GM21360 (cell line): ENCODE data around the gene STN1.

Experiments
- ATAC-seq: cut with Tn5 transposase; IDR thresholded peaks from one replicate; pipeline ENCODE4 v1.9.1; 2021; ENCODE audit warnings: mild to moderate bottlenecking, moderate library complexity; ENCODE audit not compliant: unreplicated experiment

Gene STN1

GRCh38 chr10:103832806-103833205, 85.2 kb downstream of the STN1 start:
- no peak for ATAC-seq
